T-helper 2 cell (primary cell): ENCODE results near the gene SEMA4D.

Experiments
- DNase-seq, 5 experiments: peaks; one replicate each; pipeline versions ENCODE4 v3.0.0 to v3.0.0-alpha.2; 2012 to 2022

The SEMA4D gene

GRCh38 chr9:89465726-89466308, 32.1 kb downstream of the SEMA4D start:
- no peak for DNase-seq

GRCh38 chr9:89465001-89465451, 32.9 kb downstream of the SEMA4D start:
- no peak for DNase-seq

- peak in 1 of 5 experiments; percentile 73 for DNase-seq
These were observed 33.5 kb downstream of the SEMA4D start for GRCh38 chr9:89464300-89464901.

GRCh38 chr9:89462817-89463683, 34.9 kb downstream of the SEMA4D start:
- no peak for DNase-seq

- DNase-seq: no peak
These were observed 35.7 kb downstream of the SEMA4D start for GRCh38 chr9:89462199-89462598.

GRCh38 chr9:89461265-89461664, 36.6 kb downstream of the SEMA4D start:
- DNase-seq: peak in 1 of 5 experiments; percentile 67

- DNase-seq: no peak
These were observed 37.4 kb downstream of the SEMA4D start for GRCh38 chr9:89460551-89460950.

- DNase-seq: peak in 1 of 5 experiments; percentile 35
These were observed 39.0 kb downstream of the SEMA4D start for GRCh38 chr9:89458768-89459496.

- DNase-seq: peak in 1 of 5 experiments; percentile 59
These were observed 40.5 kb downstream of the SEMA4D start for GRCh38 chr9:89457376-89457855.

- peak in 2 of 5 experiments; percentile 53 to 87 for DNase-seq
These were observed 42.5 kb downstream of the SEMA4D start for GRCh38 chr9:89455356-89455824.

GRCh38 chr9:89454498-89455355, 43.2 kb downstream of the SEMA4D start:
- DNase-seq: peak in 1 of 5 experiments; percentile 46

- no peak for DNase-seq
These were observed 44.5 kb downstream of the SEMA4D start for GRCh38 chr9:89453452-89453851.

GRCh38 chr9:89452561-89452960, 45.4 kb downstream of the SEMA4D start:
- no peak for DNase-seq

- no peak for DNase-seq
These were observed 47.7 kb downstream of the SEMA4D start for GRCh38 chr9:89450213-89450612.

GRCh38 chr9:89449261-89449671, 48.6 kb downstream of the SEMA4D start:
- DNase-seq: no peak

GRCh38 chr9:89448821-89449220, 49.1 kb downstream of the SEMA4D start:
- no peak for DNase-seq

GRCh38 chr9:89448381-89448780, 49.5 kb downstream of the SEMA4D start:
- DNase-seq: peak in 2 of 5 experiments; percentile 63 to 72

GRCh38 chr9:89447416-89447815, 50.5 kb downstream of the SEMA4D start:
- no peak for DNase-seq

GRCh38 chr9:89446961-89447310, 51.0 kb downstream of the SEMA4D start:
- DNase-seq: no peak

- no peak for DNase-seq
These were observed 51.5 kb downstream of the SEMA4D start for GRCh38 chr9:89446261-89446960.

GRCh38 chr9:89445801-89446251, 52.1 kb downstream of the SEMA4D start:
- DNase-seq: no peak
